IMR-90 (cell line): ENCODE measurements around the gene PLEKHG1. TPM values are rescaled to one million over a fixed set of nuclear protein-coding genes. Genes with fewer than 3 reads are reported as not detected.

Source experiments
- ATAC-seq: fragments of 200-7000 bp; cut with Tn5 transposase; 2 replicates; pipeline ENCODE4 v1.9.1; 2020; ENCODE audit warnings: low read depth, mild to moderate bottlenecking, moderate library complexity
- BruUV-seq: library from RNA; stranded (reverse); fragments of 400-500 nt; replicated peaks from 2 replicates; lab custom pipeline; 2021; lab: Mats Ljungman, UMichigan
- CTCF ChIA-PET: fragments of 300-600 bp; formaldehyde crosslinking; extraction: SDS; loops from one replicate; lab custom pipeline; 2021; ENCODE audit warnings: antibody characterized with exemption; lab: Yijun Ruan, JAX
- POLR2A ChIA-PET: fragments of 300-600 bp; sonication (Branson Sonifier 250); formaldehyde crosslinking; loops from one replicate; lab custom pipeline; 2022; ENCODE audit warnings: antibody characterized with exemption; ENCODE audit not compliant: unreplicated experiment; lab: Charles Lee
- DNase-seq: peaks from one replicate; pipeline ENCODE4 v3.0.0; 2013
- H2AFZ ChIP-seq: replicated peaks from 2 replicates; pipeline ENCODE3; 2013; ENCODE audit warnings: low read length, mild to moderate bottlenecking; ENCODE audit not compliant: poor library complexity
- H2AK5ac ChIP-seq: 2 replicates; pipeline ENCODE4 v1.6.1; 2013; ENCODE audit warnings: low read depth, low read length, inconsistent platforms
- H2AK9ac ChIP-seq: replicated peaks from 2 replicates; pipeline ENCODE3; 2013; ENCODE audit warnings: mild to moderate bottlenecking, low read depth, low read length, moderate library complexity; ENCODE audit not compliant: poor library complexity
- H2BK120ac ChIP-seq: 2 replicates; pipeline ENCODE4 v1.6.1; 2013; ENCODE audit warnings: low read depth, low read length, inconsistent platforms
- H2BK15ac ChIP-seq: 3 replicates; pipeline ENCODE4 v1.6.1; 2013; ENCODE audit warnings: low read depth, low read length, inconsistent platforms
- H2BK20ac ChIP-seq: 2 replicates; pipeline ENCODE4 v1.6.1; 2013; ENCODE audit warnings: low read depth, mild to moderate bottlenecking, inconsistent platforms, low read length, moderate library complexity
- H2BK5ac ChIP-seq: 2 replicates; pipeline ENCODE4 v1.6.1; 2013; ENCODE audit warnings: mild to moderate bottlenecking, low read depth, low read length, inconsistent platforms; ENCODE audit not compliant: poor library complexity, severe bottlenecking
- H3K14ac ChIP-seq: replicated peaks from 2 replicates; pipeline ENCODE4 v1.6.1; 2013; ENCODE audit warnings: low read depth, low read length, inconsistent platforms
- H3K18ac ChIP-seq: 2 replicates; pipeline ENCODE4 v1.6.1; 2013; ENCODE audit warnings: low read depth, low read length, control low read depth
- H3K23ac ChIP-seq: 2 replicates; pipeline ENCODE4 v1.6.1; 2013; ENCODE audit warnings: low read depth, low read length, inconsistent platforms
- H3K27ac ChIP-seq: 2 replicates; pipeline ENCODE4 v1.5.1; 2013; ENCODE audit warnings: mild to moderate bottlenecking, control low read depth, low read length; ENCODE audit not compliant: insufficient read depth
- H3K27me3 ChIP-seq: 2 replicates; pipeline ENCODE4 v1.6.1; 2013; ENCODE audit warnings: low read length; ENCODE audit not compliant: control insufficient read depth, insufficient read depth
- H3K36me3 ChIP-seq: 2 replicates; pipeline ENCODE4 v1.6.1; 2013; ENCODE audit warnings: low read length, mixed read lengths; ENCODE audit not compliant: control insufficient read depth, insufficient read depth
- H3K4ac ChIP-seq: 2 replicates; pipeline ENCODE4 v1.6.1; 2013; ENCODE audit warnings: low read depth, low read length, inconsistent platforms
- H3K4me1 ChIP-seq: 2 replicates; pipeline ENCODE4 v1.6.1; 2013; ENCODE audit warnings: low read length, mixed read lengths; ENCODE audit not compliant: control insufficient read depth, insufficient read depth
- H3K4me2 ChIP-seq: 2 replicates; pipeline ENCODE4 v1.6.1; 2013; ENCODE audit warnings: low read depth, mild to moderate bottlenecking, control low read depth, low read length, moderate library complexity
- H3K4me3 ChIP-seq: 2 replicates; pipeline ENCODE4 v1.5.1; 2013; ENCODE audit warnings: low read depth, mild to moderate bottlenecking, control low read depth, low read length, moderate library complexity; ENCODE audit not compliant: insufficient read depth
- H3K56ac ChIP-seq: 2 replicates; pipeline ENCODE4 v1.6.1; 2013; ENCODE audit warnings: low read length, inconsistent platforms; ENCODE audit not compliant: insufficient read depth; ENCODE audit errors: extremely low read depth
- H3K79me1 ChIP-seq, 2 experiments: 2 replicates each; pipeline ENCODE4 v1.6.1; 2013; ENCODE audit warnings: low read length in 2 of 2, inconsistent platforms in 1 of 2, low read depth in 1 of 2
- H3K9ac ChIP-seq: 2 replicates; pipeline ENCODE4 v1.6.1; 2013; ENCODE audit warnings: low read depth, low read length, control low read depth
- H3K9me1 ChIP-seq: 2 replicates; pipeline ENCODE4 v1.6.1; 2013; ENCODE audit warnings: low read length, inconsistent platforms; ENCODE audit not compliant: insufficient read depth
- H3K9me3 ChIP-seq: 2 replicates; pipeline ENCODE4 v1.6.1; 2013; ENCODE audit warnings: low read length; ENCODE audit not compliant: control insufficient read depth, insufficient read depth
- H4K20me1 ChIP-seq: 2 replicates; pipeline ENCODE4 v1.6.1; 2013; ENCODE audit warnings: low read length, inconsistent platforms; ENCODE audit not compliant: insufficient read depth
- H4K5ac ChIP-seq: 2 replicates; pipeline ENCODE4 v1.6.1; 2013; ENCODE audit warnings: mild to moderate bottlenecking, low read depth, low read length, control low read depth
- H4K8ac ChIP-seq, 2 experiments: 2 replicates each; pipeline ENCODE4 v1.6.1; 2013; ENCODE audit warnings: low read depth in 2 of 2, low read length in 2 of 2, control low read depth in 1 of 2, inconsistent platforms in 1 of 2
- H4K91ac ChIP-seq: 2 replicates; pipeline ENCODE4 v1.6.1; 2013; ENCODE audit warnings: low read depth, low read length, inconsistent platforms; ENCODE audit not compliant: insufficient read depth
- BHLHE40 ChIP-seq: fragments of 150-350 bp; IDR thresholded peaks from 2 replicates; pipeline ENCODE4 v1.6.1; 2016; ENCODE audit warnings: mild to moderate bottlenecking, low read depth, low read length
- CEBPB ChIP-seq: IDR thresholded peaks from 2 replicates; pipeline ENCODE4 v1.6.1; 2012; ENCODE audit warnings: low read depth, low read length, improper control_type of control experiment
- CHD1 ChIP-seq: IDR thresholded peaks from 2 replicates; pipeline ENCODE4 v1.6.1; 2012; ENCODE audit warnings: low read depth, low read length, improper control_type of control experiment
- CTCF ChIP-seq: conservative IDR thresholded peaks from 2 replicates; pipeline ENCODE4 v1.5.1; 2012; ENCODE audit warnings: mild to moderate bottlenecking, low read depth, low read length, improper control_type of control experiment
- ELK1 ChIP-seq: fragments of 150-350 bp; IDR thresholded peaks from 2 replicates; pipeline ENCODE4 v1.6.1; 2016; ENCODE audit warnings: low read depth, mild to moderate bottlenecking, low read length, moderate library complexity, borderline replicate concordance
- FOS ChIP-seq: fragments of 150-350 bp; IDR thresholded peaks from 2 replicates; pipeline ENCODE4 v1.6.1; 2016; ENCODE audit warnings: low read depth, low read length
- MAFK ChIP-seq: IDR thresholded peaks from 2 replicates; pipeline ENCODE4 v1.6.1; 2012; ENCODE audit warnings: low read depth, low read length, improper control_type of control experiment
- MAZ ChIP-seq: IDR thresholded peaks from 2 replicates; pipeline ENCODE4 v1.6.1; 2012; ENCODE audit warnings: low read depth, mild to moderate bottlenecking, low read length, improper control_type of control experiment, moderate library complexity, borderline replicate concordance
- MXI1 ChIP-seq: IDR thresholded peaks from 2 replicates; pipeline ENCODE4 v1.6.1; 2012; ENCODE audit warnings: low read depth, mild to moderate bottlenecking, low read length, moderate library complexity, borderline replicate concordance
- NFE2L2 ChIP-seq: fragments of 150-350 bp; IDR thresholded peaks from 2 replicates; pipeline ENCODE4 v1.6.1; 2016; ENCODE audit warnings: low read depth, mild to moderate bottlenecking, low read length
- POLR2A ChIP-seq: IDR thresholded peaks from 2 replicates; pipeline ENCODE4 v1.6.1; 2012; ENCODE audit warnings: mild to moderate bottlenecking, low read depth, low read length
- RAD21 ChIP-seq: IDR thresholded peaks from 2 replicates; pipeline ENCODE4 v1.6.1; 2012; ENCODE audit warnings: low read length, improper control_type of control experiment
- RCOR1 ChIP-seq: IDR thresholded peaks from 2 replicates; pipeline ENCODE4 v1.6.1; 2012; ENCODE audit warnings: mild to moderate bottlenecking, low read length, improper control_type of control experiment; ENCODE audit not compliant: insufficient replicate concordance
- RFX5 ChIP-seq: IDR thresholded peaks from 2 replicates; pipeline ENCODE4 v1.8.0; 2012; ENCODE audit warnings: low read depth, mild to moderate bottlenecking, low read length, moderate library complexity
- SMC3 ChIP-seq: fragments of 150-350 bp; IDR thresholded peaks from 2 replicates; pipeline ENCODE4 v1.6.1; 2016; ENCODE audit warnings: low read depth, mild to moderate bottlenecking, antibody characterized with exemption, low read length, moderate library complexity
- WGBS, 2 experiments: methylation state at CpG; one replicate each; pipeline versions ENCODE4 v1.1.5 to v1.1.7; 2013; ENCODE audit warnings: missing lambda C conversion rate in 2 of 2; ENCODE audit not compliant: insufficient read length in 1 of 2; ENCODE audit errors: extremely low coverage in 2 of 2; 5-methylcytosine and 5-hydroxymethylcytosine counted together
- dilution Hi-C: fragments of 300-500 bp; cut with HindIII; formaldehyde crosslinking; loops from one replicate; pipeline ENCODE4 v1.14.3; 2018; ENCODE audit warnings: low sequenced_read_pairs; ENCODE audit not compliant: unreplicated experiment
- in situ Hi-C: fragments of 300-500 bp; cut with MboI; formaldehyde crosslinking; loops from 3 replicates; pipeline ENCODE4 v1.14.3; 2019; ENCODE audit warnings: low sequenced_read_pairs, inconsistent platforms, mixed read lengths
- intact Hi-C: fragments of 100-400 bp; cut with micrococcal nuclease; formaldehyde crosslinking; loops from 2 replicates; pipeline ENCODE4 v1.10.0; 2022
- polyA plus RNA-seq, 3 experiments: library from polyadenylated mRNA; depleted of rRNA; stranded (reverse); fragments of >200 nt; gene quantifications; 2 replicates each; pipeline ENCODE4 v1.2.3, GENCODE V29; 2012; ENCODE audit warnings: low replicate concordance in 1 of 3
- total RNA-seq: library from RNA; depleted of rRNA; stranded (reverse); fragments of >200 nt; gene quantifications from 2 replicates; pipeline ENCODE4 v1.2.3, GENCODE V29; 2012
- TF ChIP-seq, protein P1 (sequence below): fragments of 150-350 bp; IDR thresholded peaks from 2 replicates; pipeline ENCODE4 v1.6.1; 2017; ENCODE audit warnings: mild to moderate bottlenecking, antibody characterized with exemption, low read length, low read depth

The PLEKHG1 gene
- total and polyA plus RNA-seq, 2 of the 4 experiments (the other 2 are of a cell fraction), result 0.09 to 0.36 TPM

- WGBS, 2 experiments, result 89% methylated on average over 3 of the region's 7 CpGs; no CpG with 5 or more reads in 1 of the 2 experiments
- in situ Hi-C loops, result no loop called here
- Histone ChIP-seq H2BK120ac (no peak overlapping the region), H3K9me1 (no peaks in the 10 kb centered on the region), H3K4me3 (no peak overlapping the region), H2BK5ac (no peak overlapping the region), H3K27me3 (no peaks in the 10 kb centered on the region), H3K4me2 (no peak overlapping the region), H3K9ac (no peak overlapping the region), H3K9me3 (no peaks in the 10 kb centered on the region), H2BK15ac (no peak overlapping the region), H4K20me1 (no peaks in the 10 kb centered on the region), H3K27ac (no peak overlapping the region), H2BK20ac (no peak overlapping the region), H4K8ac (no peak overlapping the region), H3K18ac (no peak overlapping the region), H2AK5ac (no peak overlapping the region), H4K91ac (no peak overlapping the region), H3K4ac (no peak overlapping the region), H2AK9ac (no peak overlapping the region), H3K79me1 (no peaks in the 10 kb centered on the region), H3K14ac (no peak overlapping the region), H3K36me3 (no peaks in the 10 kb centered on the region), H4K5ac (no peak overlapping the region), H3K56ac (no peak overlapping the region), H3K4me1 (no peaks in the 10 kb centered on the region), H2AFZ (no peak overlapping the region), H3K23ac (no peak overlapping the region)
- intact Hi-C loops, result no loop called here
- ATAC-seq (no peak), DNase-seq (no peak)
- CTCF ChIA-PET, result no interaction called here
- no TSS peak for BruUV-seq
- TF ChIP-seq BHLHE40, result no peak
- TF ChIP-seq CHD1, result no peak
- no peak for TF ChIP-seq MXI1
- TF ChIP-seq MAZ, result no peak
- TF ChIP-seq POLR2A, result no peak
- no peak for TF ChIP-seq ELK1
- TF ChIP-seq, protein P1, sequence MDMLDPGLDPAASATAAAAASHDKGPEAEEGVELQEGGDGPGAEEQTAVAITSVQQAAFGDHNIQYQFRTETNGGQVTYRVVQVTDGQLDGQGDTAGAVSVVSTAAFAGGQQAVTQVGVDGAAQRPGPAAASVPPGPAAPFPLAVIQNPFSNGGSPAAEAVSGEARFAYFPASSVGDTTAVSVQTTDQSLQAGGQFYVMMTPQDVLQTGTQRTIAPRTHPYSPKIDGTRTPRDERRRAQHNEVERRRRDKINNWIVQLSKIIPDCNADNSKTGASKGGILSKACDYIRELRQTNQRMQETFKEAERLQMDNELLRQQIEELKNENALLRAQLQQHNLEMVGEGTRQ, result no peak
- TF ChIP-seq CEBPB, result no peak
- no peak for TF ChIP-seq MAFK
- no peak for TF ChIP-seq SMC3
- no peak for TF ChIP-seq RFX5
- no peak for TF ChIP-seq RCOR1
- TF ChIP-seq CTCF, result no peak
- no peak for TF ChIP-seq FOS
- no peak for TF ChIP-seq NFE2L2
- TF ChIP-seq RAD21, result no peak
- dilution Hi-C loops, result no loop called here
- POLR2A ChIA-PET, result no interaction called here
Observed at GRCh38 chr6:150640556-150641209, 41.0 kb downstream of the PLEKHG1 start.
